H1 (cell line): ENCODE results near the gene DDHD1. TPM values are rescaled to one million over a fixed set of nuclear protein-coding genes. Genes with fewer than 3 reads are reported as not detected.

ENCODE experiments used
- CTCF ChIA-PET: fragments of 300-600 bp; sonication (Branson Sonifier 250); formaldehyde crosslinking; loops from one replicate; lab custom pipeline; 2021; ENCODE audit not compliant: partially characterized antibody; lab: Charles Lee
- POLR2A ChIA-PET: fragments of 300-600 bp; sonication (Branson Sonifier 250); formaldehyde crosslinking; loops from one replicate; lab custom pipeline; 2021; ENCODE audit warnings: inconsistent platforms; ENCODE audit not compliant: partially characterized antibody; lab: Charles Lee
- DNase-seq, 2 experiments: peaks; one replicate each; pipeline versions ENCODE4 v3.0.0 to v3.0.0-alpha.2; 2010 to 2022; ENCODE audit warnings: low spot score in 2 of 2, low read depth in 1 of 2, mixed read lengths in 1 of 2
- FAIRE-seq: peaks from 2 replicates; lab custom pipeline; 2011; peaks lifted over from hg19 to GRCh38; lab: Jason Lieb, UNC
- H2AFZ ChIP-seq: 2 replicates; pipeline ENCODE4 v1.8.1; 2012; ENCODE audit warnings: low read length, inconsistent platforms
- H2AK5ac ChIP-seq: 2 replicates; pipeline ENCODE4 v1.6.1; 2013; ENCODE audit warnings: low read depth, low read length
- H2BK120ac ChIP-seq: replicated peaks from 2 replicates; pipeline ENCODE3; 2013; ENCODE audit warnings: low read depth, low read length, inconsistent platforms
- H2BK12ac ChIP-seq: 2 replicates; pipeline ENCODE4 v1.6.1; 2013; ENCODE audit warnings: low read depth, low read length
- H2BK15ac ChIP-seq: 2 replicates; pipeline ENCODE4 v1.6.1; 2013; ENCODE audit warnings: low read length
- H2BK20ac ChIP-seq: 2 replicates; pipeline ENCODE4 v1.6.1; 2013; ENCODE audit warnings: low read length
- H2BK5ac ChIP-seq: 2 replicates; pipeline ENCODE4 v1.6.1; 2013; ENCODE audit warnings: low read depth, low read length
- H3K14ac ChIP-seq: 2 replicates; pipeline ENCODE4 v1.6.1; 2013; ENCODE audit warnings: inconsistent platforms; ENCODE audit not compliant: insufficient read length
- H3K18ac ChIP-seq: 2 replicates; pipeline ENCODE4 v1.6.1; 2013; ENCODE audit warnings: low read length; ENCODE audit errors: extremely low read depth
- H3K23ac ChIP-seq: 2 replicates; pipeline ENCODE4 v1.6.1; 2013; ENCODE audit warnings: inconsistent platforms; ENCODE audit not compliant: insufficient read length
- H3K23me2 ChIP-seq: 2 replicates; pipeline ENCODE4 v1.6.1; 2013; ENCODE audit warnings: low read depth, low read length
- H3K27ac ChIP-seq: 2 replicates; pipeline ENCODE4 v1.6.1; 2011; ENCODE audit warnings: low read depth, low read length, inconsistent platforms
- H3K27me3 ChIP-seq, 4 experiments: replicated peaks in 1 of 4; 1 replicate in 1 of 4; 2 replicates in 3 of 4; pipeline versions ENCODE4 v1.6.1 to v1.8.1; 2011 to 2013; ENCODE audit warnings: low read length in 3 of 4, mild to moderate bottlenecking in 3 of 4, inconsistent platforms in 2 of 4, mixed read lengths in 2 of 4, moderate library complexity in 1 of 4; ENCODE audit not compliant: control insufficient read depth in 3 of 4, insufficient read depth in 3 of 4; ENCODE audit errors: extremely low read depth in 1 of 4
- H3K36me3 ChIP-seq, 4 experiments: 2 replicates each; pipeline versions ENCODE4 v1.6.1 to v1.8.1; 2011 to 2013; ENCODE audit warnings: mild to moderate bottlenecking in 4 of 4, low read length in 3 of 4, moderate library complexity in 2 of 4, control low read depth in 1 of 4, inconsistent platforms in 1 of 4; ENCODE audit not compliant: insufficient read depth in 4 of 4, control insufficient read depth in 2 of 4
- H3K4ac ChIP-seq: replicated peaks from 2 replicates; pipeline ENCODE3; 2013; ENCODE audit warnings: low read length, low read depth, mixed read lengths, inconsistent platforms; ENCODE audit not compliant: insufficient read length
- H3K4me1 ChIP-seq, 4 experiments: replicated peaks in 1 of 4; 1 replicate in 1 of 4; 2 replicates in 3 of 4; pipeline versions ENCODE4 v1.6.1 to v1.8.1; 2011 to 2013; ENCODE audit warnings: low read length in 3 of 4, inconsistent platforms in 2 of 4, mixed read lengths in 1 of 4; ENCODE audit not compliant: insufficient read depth in 4 of 4, control insufficient read depth in 3 of 4
- H3K4me2 ChIP-seq, 2 experiments: 2 replicates each; pipeline versions ENCODE4 v1.6.1 to v1.8.1; 2011 to 2013; ENCODE audit warnings: low read depth in 2 of 2, low read length in 2 of 2, control low read depth in 1 of 2, inconsistent platforms in 1 of 2, mild to moderate bottlenecking in 1 of 2; ENCODE audit not compliant: insufficient read depth in 1 of 2
- H3K4me3 ChIP-seq, 4 experiments: fragments of 200-600, 300-600 bp in 1 of 4; sonication (generic), shearing (Covaris generic), sonication (Bioruptor Twin) in 1 of 4; 2 replicates each; pipeline versions ENCODE4 v1.5.1 to v1.8.1; 2011 to 2016; ENCODE audit warnings: low read length in 4 of 4, low read depth in 3 of 4, control low read depth in 2 of 4, inconsistent platforms in 2 of 4, mild to moderate bottlenecking in 2 of 4, mixed read lengths in 1 of 4, moderate library complexity in 1 of 4; ENCODE audit not compliant: insufficient read depth in 2 of 4; ENCODE audit errors: extremely low read depth in 1 of 4
- H3K56ac ChIP-seq: replicated peaks from 2 replicates; pipeline ENCODE3; 2013; ENCODE audit warnings: low read depth, mild to moderate bottlenecking, mixed read lengths, low read length, inconsistent platforms; ENCODE audit not compliant: insufficient read length
- H3K79me1 ChIP-seq: 2 replicates; pipeline ENCODE4 v1.6.1; 2013; ENCODE audit warnings: low read depth, low read length, control low read depth
- H3K79me2 ChIP-seq, 2 experiments: 2 replicates each; pipeline versions ENCODE4 v1.6.1 to v1.8.1; 2012 to 2013; ENCODE audit warnings: low read length in 2 of 2, mild to moderate bottlenecking in 2 of 2, inconsistent platforms in 1 of 2; ENCODE audit not compliant: insufficient read depth in 2 of 2, control insufficient read depth in 1 of 2
- H3K9ac ChIP-seq, 4 experiments: replicated peaks in 1 of 4; 1 replicate in 1 of 4; 2 replicates in 3 of 4; pipeline versions ENCODE4 v1.6.1 to v1.8.1; 2011 to 2013; ENCODE audit warnings: low read depth in 3 of 4, low read length in 3 of 4, control low read depth in 2 of 4, mild to moderate bottlenecking in 2 of 4, moderate library complexity in 2 of 4, inconsistent platforms in 1 of 4; ENCODE audit errors: extremely low read depth in 1 of 4
- H3K9me3 ChIP-seq, 2 experiments: 2 replicates each; pipeline versions ENCODE4 v1.6.1 to v1.8.1; 2012 to 2013; ENCODE audit warnings: mild to moderate bottlenecking in 2 of 2, moderate library complexity in 2 of 2, control low read depth in 1 of 2, inconsistent platforms in 1 of 2, low read depth in 1 of 2, low read length in 1 of 2, mixed read lengths in 1 of 2; ENCODE audit not compliant: insufficient read depth in 2 of 2
- H4K20me1 ChIP-seq, 2 experiments: replicated peaks in 1 of 2; 2 replicates each; pipeline versions ENCODE3 to v1.8.1; 2011 to 2013; ENCODE audit warnings: inconsistent platforms in 2 of 2, low read length in 2 of 2, mild to moderate bottlenecking in 1 of 2; ENCODE audit not compliant: insufficient read depth in 2 of 2, control insufficient read depth in 1 of 2
- H4K5ac ChIP-seq: 2 replicates; pipeline ENCODE4 v1.6.1; 2013; ENCODE audit warnings: low read length, low read depth, mixed read lengths, inconsistent platforms; ENCODE audit not compliant: insufficient read length
- H4K8ac ChIP-seq: 2 replicates; pipeline ENCODE4 v1.8.0; 2013; ENCODE audit warnings: mild to moderate bottlenecking, moderate library complexity, low read length, inconsistent platforms; ENCODE audit not compliant: insufficient read depth; ENCODE audit errors: extremely low read depth
- H4K91ac ChIP-seq: replicated peaks from 2 replicates; pipeline ENCODE3; 2013; ENCODE audit warnings: low read length, mixed read lengths, inconsistent platforms; ENCODE audit not compliant: insufficient read length
- ATF3 ChIP-seq: IDR thresholded peaks from 2 replicates; pipeline ENCODE4 v1.6.1; 2011; ENCODE audit warnings: low read depth, mild to moderate bottlenecking, low read length; ENCODE audit not compliant: insufficient read depth
- CHD2 ChIP-seq: IDR thresholded peaks from 2 replicates; pipeline ENCODE4 v1.6.1; 2012; ENCODE audit warnings: low read length, improper control_type of control experiment
- FOSL1 ChIP-seq: IDR thresholded peaks from 2 replicates; pipeline ENCODE4 v1.6.1; 2011; ENCODE audit warnings: mild to moderate bottlenecking, low read depth, low read length, moderate library complexity; ENCODE audit not compliant: insufficient read depth
- MAX ChIP-seq: IDR thresholded peaks from 2 replicates; pipeline ENCODE4 v1.6.1; 2012; ENCODE audit warnings: inconsistent platforms
- POLR2A ChIP-seq, 2 experiments: IDR thresholded peaks; 1 replicate in 1 of 2; 2 replicates in 1 of 2; pipeline ENCODE4 v1.6.1; 2011; ENCODE audit warnings: low read depth in 2 of 2, low read length in 2 of 2, mild to moderate bottlenecking in 2 of 2; ENCODE audit errors: control extremely low read depth in 1 of 2
- POLR2AphosphoS5 ChIP-seq: IDR thresholded peaks from 2 replicates; pipeline ENCODE4 v1.6.1; 2011; ENCODE audit warnings: low read depth, low read length
- RBBP5 ChIP-seq: IDR thresholded peaks from 2 replicates; pipeline ENCODE4 v1.7.1; 2012; ENCODE audit warnings: low read depth, mild to moderate bottlenecking, inconsistent platforms, low read length, moderate library complexity, borderline replicate concordance
- SP2 ChIP-seq: IDR thresholded peaks from 2 replicates; pipeline ENCODE4 v1.6.1; 2012; ENCODE audit warnings: mild to moderate bottlenecking, low read length, inconsistent platforms
- SP4 ChIP-seq: IDR thresholded peaks from 2 replicates; pipeline ENCODE4 v1.6.1; 2012; ENCODE audit warnings: low read length, inconsistent platforms
- TCF12 ChIP-seq: IDR thresholded peaks from 2 replicates; pipeline ENCODE4 v1.6.1; 2011; ENCODE audit warnings: low read depth, mild to moderate bottlenecking, low read length
- TEAD4 ChIP-seq: IDR thresholded peaks from 2 replicates; pipeline ENCODE4 v1.6.1; 2012; ENCODE audit warnings: low read depth, low read length, inconsistent platforms, mixed read lengths
- USF2 ChIP-seq: IDR thresholded peaks from 2 replicates; pipeline ENCODE4 v1.6.1; 2011; ENCODE audit warnings: low read length, improper control_type of control experiment
- WGBS, 2 experiments: shearing (Covaris generic) in 1 of 2; methylation state at CpG; one replicate each; pipeline versions ENCODE4 v1.1.6 to v1.1.7; 2013 to 2015; ENCODE audit warnings: low lambda C conversion rate in 2 of 2, mixed read lengths in 2 of 2, inconsistent platforms in 1 of 2, low coverage in 1 of 2, missing lambda C conversion rate in 1 of 2; ENCODE audit not compliant: insufficient replicate concordance in 2 of 2, insufficient coverage in 1 of 2, insufficient read length in 1 of 2; ENCODE audit errors: extremely low coverage in 1 of 2, missing lambda C conversion rate in 1 of 2; 5-methylcytosine and 5-hydroxymethylcytosine counted together
- polyA plus RNA-seq, 7 experiments: library from polyadenylated mRNA; depleted of rRNA in 3 of 7; stranded (reverse) in 5 of 7; unstranded in 2 of 7; fragments of >200 nt in 5 of 7; fragments of 200-250 nt in 2 of 7; gene quantifications; 1 replicate in 5 of 7; 2 replicates in 1 of 7; 4 replicates in 1 of 7; pipeline versions ENCODE4 v1.2.1 to v1.2.3, GENCODE V29; 2011 to 2013; ENCODE audit warnings: missing spikeins in 2 of 7, mixed read lengths in 2 of 7
- total RNA-seq: library from RNA; stranded (reverse); fragmentation: NEBNext Ultra II Directional; extraction: Animal tissue kit (Norgen Biotek cat#: 25700); gene quantifications from 2 replicates; pipeline ENCODE4 v1.2.1, GENCODE V29; 2021

DDHD1 gene
- total and polyA plus RNA-seq, 2 of the 8 experiments (the other 6 are each of a cell fraction or from before 2014, with no cell fraction given): 3.6 to 16.0 TPM

- Histone ChIP-seq H4K91ac (peak overlapping the region; percentile 29), H3K79me2 (peaks cover 0 to 30% of the 10 kb centered on the region in 2 experiments; a peak in 2 of 4 replicates), H3K4me3 (peak overlapping the region; percentile 27 to 79 (median 54); a peak in 7 of 8 replicates), H4K8ac (peak overlapping the region; percentile 81), H2BK15ac (peak overlapping the region; percentile 98; the same call in 1 of the 2 replicates), H3K14ac (no peak overlapping the region), H3K79me1 (0 out of 2 replicates have a peak, but pooled peaks cover 3% of the 10 kb centered on the region), H4K20me1 (peaks cover 5 to 13% of the 10 kb centered on the region in 2 experiments), H4K5ac (no peak overlapping the region), H2BK20ac (peak overlapping the region; percentile 52; the same call in 1 of the 2 replicates), H3K18ac (peak overlapping the region; percentile 95), H3K27ac (no peak overlapping the region), H3K23me2 (peaks cover 14% of the 10 kb centered on the region; the same call in 1 of the 2 replicates), H3K9ac (peak overlapping the region in 2 of 4 experiments; percentile 17 to 25; a peak in 1 of 7 replicates), H3K36me3 (no peaks in the 10 kb centered on the region; a peak in 1 of 8 replicates), H3K4me1 (peaks cover 0 to 3% (median 2%) of the 10 kb centered on the region in 4 experiments; a peak in 4 of 7 replicates), H3K4ac (no peak overlapping the region), H3K27me3 (no peaks in the 10 kb centered on the region; a peak in 1 of 7 replicates), H2BK120ac (no peak overlapping the region), H2BK5ac (0 out of 2 replicates have a peak overlapping the region, but pooled peaks have one; percentile 58), H2BK12ac (peak overlapping the region; percentile 20; the same call in 1 of the 2 replicates), H3K4me2 (peak overlapping the region; percentile 63 to 86), H3K9me3 (no peaks in the 10 kb centered on the region), H2AK5ac (no peak overlapping the region), H3K23ac (no peak overlapping the region), H3K56ac (no peak overlapping the region), H2AFZ (peak overlapping the region; percentile 96)
- ChIA-PET CTCF (interaction anchor here (0.6 to 2.0 kb wide), 4 partner anchors 63 to 1557 kb away, joined by 3 to 9 read pairs (median 4); no protein-coding TSS in a partner anchor), POLR2A (interaction anchor here (0.7 to 3.5 kb wide), 4 partner anchors 13 to 192 kb away, joined by 3 to 22 read pairs (median 3); no protein-coding TSS in a partner anchor)
- no peak for TF ChIP-seq SP4
- TF ChIP-seq TEAD4: no peak
- TF ChIP-seq ATF3: no peak
- no peak for TF ChIP-seq MAX
- no peak for TF ChIP-seq TCF12
- no peak for TF ChIP-seq FOSL1
- TF ChIP-seq SP2: no peak
- no peak for TF ChIP-seq RBBP5
- no peak for TF ChIP-seq POLR2AphosphoS5
- TF ChIP-seq USF2: no peak
- no peak for TF ChIP-seq POLR2A (IDR thresholded peaks at IDR 0.05; ENCODE audit: control extremely low read depth in 1 of 2, low read depth in 2 of 2, low read length in 2 of 2)
- TF ChIP-seq CHD2: no peak
- no peak for FAIRE-seq
- DNase-seq: no peak
- 79% methylated on average over 4 of the region's 4 CpGs; no CpG with 5 or more reads in 1 of the 2 experiments for WGBS, 2 experiments
Observed at GRCh38 chr14:53153702-53154112, 584 bp upstream of the DDHD1 start.
